CD4-positive, alpha-beta T cell treated with Interleukin-15 for 1 hour (primary cell): ENCODE measurements around the gene PACC1.
"Not testable (repeated sequence)": the region's sequence is repeated elsewhere in the genome, so short reads cannot be mapped to it uniquely, and the experiment has no call there.

ENCODE experiments used
- DNase-seq: peaks from one replicate; pipeline ENCODE4 v3.0.0-alpha.2; 2020

The PACC1 gene

GRCh38 chr1:212395678-212396437, 18.8 kb downstream of the PACC1 start:
- not testable (repeated sequence) for DNase-seq

- no peak for DNase-seq
These were observed 25.5 kb downstream of the PACC1 start for GRCh38 chr1:212388985-212389716.

- no peak for DNase-seq
These were observed 28.7 kb downstream of the PACC1 start for GRCh38 chr1:212386029-212386428.

- DNase-seq, result no peak
These were observed 33.2 kb downstream of the PACC1 start for GRCh38 chr1:212381397-212382035.

- DNase-seq, result no peak
These were observed 35.3 kb downstream of the PACC1 start for GRCh38 chr1:212379366-212379765.

- DNase-seq, result no peak
These were observed 37.0 kb downstream of the PACC1 start for GRCh38 chr1:212377644-212378043.

- no peak for DNase-seq
These were observed 38.7 kb downstream of the PACC1 start for GRCh38 chr1:212375986-212376385.

GRCh38 chr1:212368073-212368484, 46.6 kb downstream of the PACC1 start:
- DNase-seq, result peak; percentile 45

DNA sequence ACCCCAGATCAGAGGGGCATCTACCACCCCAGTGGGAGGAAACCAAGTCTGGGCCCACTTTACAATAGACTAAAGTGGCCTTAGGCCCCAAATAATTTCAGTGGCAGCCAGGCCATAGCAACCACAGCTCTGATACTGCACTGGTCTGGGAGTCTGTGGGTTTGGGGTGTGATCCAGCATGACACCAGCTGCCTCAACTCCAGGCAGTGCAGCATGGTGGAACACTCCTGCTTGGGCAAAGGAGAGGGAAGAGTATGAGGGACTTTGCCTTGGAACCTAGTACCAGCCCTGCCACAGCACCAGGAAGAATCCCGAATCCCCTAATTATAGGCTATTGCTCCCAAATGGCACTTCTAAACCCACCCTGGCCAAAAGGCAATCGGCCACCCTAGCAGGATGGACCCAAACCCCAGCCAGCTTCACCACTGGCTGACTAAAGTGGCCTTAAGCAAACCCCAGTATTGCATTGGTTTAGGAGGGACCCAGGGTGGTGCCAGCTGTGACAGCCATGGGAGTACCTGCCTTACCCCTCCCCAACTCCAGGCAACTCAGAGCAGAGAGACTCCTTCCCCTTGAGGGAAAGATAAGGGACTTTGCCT, 47.1 kb downstream of the PACC1 start:
- no peak for DNase-seq

DNA sequence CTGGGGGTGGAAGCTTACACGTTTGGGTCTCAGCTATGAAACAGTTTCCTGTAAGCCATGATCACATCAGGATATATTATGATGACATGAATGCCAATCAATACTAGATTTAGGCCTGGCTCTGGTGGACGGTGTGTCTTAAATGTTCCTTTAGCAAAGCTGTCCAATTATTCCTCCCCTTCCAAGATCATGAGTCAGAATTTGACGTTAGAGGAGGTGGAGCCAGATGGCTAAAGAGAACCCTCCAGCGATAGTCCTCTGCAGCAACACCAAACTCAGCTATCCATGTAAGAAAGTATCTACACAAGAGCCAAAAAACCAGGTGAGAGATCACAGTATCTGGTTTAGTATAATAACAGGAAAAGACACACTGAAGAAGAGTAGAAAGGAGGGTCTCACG, 47.8 kb downstream of the PACC1 start:
- no peak for DNase-seq

DNA sequence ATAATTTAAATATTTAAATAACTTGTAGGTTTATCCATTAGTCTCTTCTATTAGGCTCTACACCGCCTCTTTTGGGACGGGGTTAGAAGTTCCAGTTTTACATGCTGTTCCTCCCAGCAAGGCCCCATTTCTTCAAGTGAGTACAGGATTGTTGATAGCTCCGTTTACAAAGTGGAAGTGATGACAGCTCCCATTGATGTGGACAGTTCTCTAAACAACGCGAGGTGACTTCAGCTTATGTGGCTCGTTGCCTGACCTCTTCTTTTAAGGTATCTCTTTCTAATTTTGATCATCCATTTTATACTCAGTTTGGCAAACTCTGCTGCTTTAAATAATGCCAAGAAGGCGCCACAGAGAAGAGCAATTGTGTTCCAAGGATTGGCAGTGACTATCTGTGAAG, 49.7 kb downstream of the PACC1 start:
- no peak for DNase-seq

GRCh38 chr1:212359794-212360479, 54.7 kb downstream of the PACC1 start:
- DNase-seq, result no peak

DNA sequence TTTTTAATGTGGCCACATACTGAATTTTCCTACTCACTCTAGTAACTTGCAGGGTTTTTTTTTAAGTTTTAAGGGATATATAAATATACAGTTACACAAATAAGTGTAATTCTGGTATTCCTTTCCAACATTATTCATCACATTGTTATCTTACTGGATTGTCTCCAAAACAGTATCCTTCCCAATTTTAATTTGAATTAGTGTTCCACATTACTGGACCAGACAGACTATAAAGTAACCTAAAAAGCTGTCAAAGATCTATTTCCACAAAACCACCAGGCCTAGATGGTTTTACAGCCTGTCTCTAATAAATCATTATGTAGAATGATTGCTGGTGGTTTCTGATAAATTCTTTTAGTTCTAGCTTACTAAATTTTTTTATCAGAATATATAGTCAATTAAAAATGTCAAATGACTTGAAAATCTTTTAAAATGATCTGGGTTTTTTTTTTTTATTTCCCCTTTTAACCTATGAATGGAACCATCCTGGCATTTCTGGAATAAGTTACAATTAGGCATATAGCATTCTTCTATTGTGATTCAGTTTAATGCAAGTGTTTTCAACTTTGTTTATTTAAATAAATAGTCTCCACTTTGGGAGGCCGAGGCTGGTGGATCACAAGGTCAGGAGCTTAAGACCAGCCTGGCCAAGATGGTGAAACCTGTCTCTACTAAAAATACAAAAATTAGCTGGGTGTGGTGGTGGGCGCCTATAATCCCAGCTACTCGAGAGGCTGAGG, 59.3 kb downstream of the PACC1 start:
- no peak for DNase-seq

DNA sequence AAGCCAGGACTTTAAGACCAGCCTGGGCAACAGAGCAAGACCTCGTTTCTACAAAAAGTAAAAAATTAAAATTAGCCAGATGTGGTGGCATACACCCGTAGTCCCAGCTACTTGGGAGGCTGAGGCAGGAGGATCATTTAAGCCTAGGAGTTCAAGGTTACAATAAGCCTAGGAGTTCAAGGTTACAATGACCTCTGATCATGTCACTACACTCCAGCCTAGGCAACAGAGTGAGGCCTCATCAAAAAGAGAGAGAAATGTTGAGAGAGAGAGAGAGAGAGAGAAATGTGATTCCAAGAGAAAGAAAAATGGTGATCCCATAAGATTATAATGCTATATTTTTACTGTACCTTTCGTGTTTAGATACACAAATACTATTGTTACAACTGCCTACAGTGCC, 60.2 kb downstream of the PACC1 start:
- DNase-seq, result no peak

GRCh38 chr1:212353181-212353580, 61.5 kb downstream of the PACC1 start:
- DNase-seq, result no peak

GRCh38 chr1:212351588-212352362, 62.9 kb downstream of the PACC1 start:
- DNase-seq, result no peak

DNA sequence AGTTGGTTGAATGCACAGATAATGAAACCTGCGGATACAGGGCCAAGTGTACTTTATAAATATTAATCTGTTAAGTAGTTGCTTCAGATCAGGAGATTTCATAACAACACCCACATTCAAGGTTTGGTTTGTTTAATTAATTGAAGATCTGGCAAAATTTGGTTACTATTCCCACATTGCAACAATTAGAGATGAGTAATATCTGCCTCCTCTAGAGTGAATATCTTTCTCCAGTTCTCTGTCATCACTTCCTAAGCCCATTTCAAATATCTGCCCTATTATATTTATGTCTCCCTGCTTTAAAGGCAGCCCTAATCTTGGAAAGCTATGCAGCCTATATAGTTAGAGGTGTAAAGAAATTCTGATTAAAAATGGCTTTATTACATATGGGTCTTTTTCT, 68.1 kb downstream of the PACC1 start:
- DNase-seq, result no peak

- DNase-seq, result no peak
These were observed 69.8 kb downstream of the PACC1 start for GRCh38 chr1:212344905-212345304.

GRCh38 chr1:212341090-212341489, 73.6 kb downstream of the PACC1 start:
- no peak for DNase-seq

- no peak for DNase-seq
These were observed 85.6 kb downstream of the PACC1 start for GRCh38 chr1:212329105-212329504.

DNA sequence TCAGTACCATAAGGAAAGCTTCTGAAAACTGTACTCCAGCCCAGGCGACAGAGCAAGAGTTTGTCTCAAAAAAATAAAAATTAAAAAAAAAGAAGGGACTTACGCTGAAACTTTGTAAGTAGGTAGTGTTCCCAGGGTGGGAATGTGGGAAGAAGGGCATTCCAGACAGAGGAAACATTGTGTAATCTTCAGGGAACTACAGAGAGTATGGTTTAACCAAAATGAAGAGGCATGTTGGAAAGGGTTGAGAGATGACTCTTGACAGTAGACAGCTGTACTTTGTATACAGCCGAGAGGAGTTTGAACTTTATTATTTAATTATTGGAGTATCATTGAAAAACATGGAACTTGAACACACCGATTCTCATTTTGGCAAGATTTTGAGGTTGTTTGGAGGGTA, 86.4 kb downstream of the PACC1 start:
- DNase-seq, result no peak
